Right ventricle myocardium inferior (tissue), 1 donor: ENCODE data around the gene KCNH2. TPM values are rescaled to one million over a fixed set of nuclear protein-coding genes. Genes with fewer than 3 reads are reported as not detected.
"Not testable (repeated sequence)": the region's sequence is repeated elsewhere in the genome, so short reads cannot be mapped to it uniquely, and the experiment has no call there.

Experiments
- ATAC-seq: fragments of 200-7000 bp; cut with Tn5 transposase; one replicate; pipeline ENCODE4 v1.9.1; 2020; ENCODE audit warnings: mild to moderate bottlenecking, moderate library complexity
- DNase-seq: peaks from one replicate; pipeline ENCODE4 v3.0.0; 2021; ENCODE audit errors: missing footprints
- intact Hi-C: fragments of 100-400 bp; cut with DNase I; formaldehyde crosslinking; loops from one replicate; pipeline ENCODE4 v1.11.0; 2022
- total RNA-seq: library from RNA; stranded (reverse); fragmentation: NEBNext Ultra II Directional; extraction: Animal tissue kit (Norgen Biotek cat#: 25700); gene quantifications from one replicate; pipeline ENCODE4 v1.2.1, GENCODE V29; 2021
- donor health status: DM: no; HTN: yes; CAD: no; lungs with severe emphysema.

KCNH2 gene
- total RNA-seq, 1 donor from 2014 or later: 97.3 TPM

DNA sequence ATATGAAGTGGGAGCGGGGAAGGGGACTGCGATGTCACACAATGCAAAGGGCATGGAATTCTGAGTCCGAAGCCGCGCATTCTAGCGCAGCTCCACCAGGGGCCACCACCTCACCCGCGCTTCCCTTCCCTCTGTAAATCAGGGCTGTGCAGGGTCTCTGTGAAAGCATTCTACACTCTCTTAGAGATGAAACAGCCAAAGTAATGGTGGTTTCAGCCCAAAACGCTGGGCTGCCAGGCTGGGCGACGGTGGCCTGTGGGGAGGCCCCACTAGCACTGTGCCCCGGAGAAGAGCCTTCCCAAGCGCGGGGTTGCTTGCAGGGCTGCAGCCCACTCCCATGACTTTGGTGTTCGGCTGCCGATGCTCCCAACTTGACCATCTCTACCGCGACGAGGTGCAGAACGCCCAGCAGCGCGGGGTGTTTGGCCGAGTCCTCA, 34.8 kb upstream of the KCNH2 start:
- intact Hi-C loops: no loop called here
- DNase-seq: peak; percentile 58
- ATAC-seq: no peak

DNA sequence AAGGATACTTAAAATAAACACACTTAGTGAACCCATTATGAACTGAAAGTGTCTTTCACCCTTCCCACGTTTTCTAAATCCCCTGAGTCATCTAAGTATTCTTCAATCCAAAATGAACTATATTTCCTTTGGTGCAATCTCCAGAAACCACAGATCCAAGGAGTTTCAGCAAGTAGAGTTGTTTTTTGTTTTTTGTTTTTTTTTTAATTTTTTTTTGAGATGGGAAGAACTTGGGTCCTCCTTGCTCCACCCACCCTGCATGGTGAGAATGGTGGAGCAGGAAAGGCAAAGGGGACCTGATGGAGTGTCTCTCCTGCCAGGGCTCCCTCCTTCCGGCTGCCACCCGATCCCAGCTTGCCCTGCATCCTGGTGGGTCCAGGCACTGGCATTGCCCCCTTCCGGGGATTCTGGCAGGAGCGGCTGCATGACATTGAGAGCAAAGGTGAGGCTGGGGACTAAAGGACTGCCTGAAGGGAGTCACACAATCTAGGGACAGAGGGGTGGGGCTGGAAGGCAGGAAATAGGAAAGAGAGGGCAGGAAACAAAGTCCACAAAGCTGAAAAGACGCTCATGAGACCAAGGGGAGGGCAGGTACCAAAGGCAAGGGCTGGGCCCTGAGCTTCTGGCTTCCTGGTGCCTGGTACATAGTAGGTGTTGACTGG, 34.0 kb upstream of the KCNH2 start:
- ATAC-seq (no peak), DNase-seq (peak; percentile 30)
- intact Hi-C loops: no loop called here

DNA sequence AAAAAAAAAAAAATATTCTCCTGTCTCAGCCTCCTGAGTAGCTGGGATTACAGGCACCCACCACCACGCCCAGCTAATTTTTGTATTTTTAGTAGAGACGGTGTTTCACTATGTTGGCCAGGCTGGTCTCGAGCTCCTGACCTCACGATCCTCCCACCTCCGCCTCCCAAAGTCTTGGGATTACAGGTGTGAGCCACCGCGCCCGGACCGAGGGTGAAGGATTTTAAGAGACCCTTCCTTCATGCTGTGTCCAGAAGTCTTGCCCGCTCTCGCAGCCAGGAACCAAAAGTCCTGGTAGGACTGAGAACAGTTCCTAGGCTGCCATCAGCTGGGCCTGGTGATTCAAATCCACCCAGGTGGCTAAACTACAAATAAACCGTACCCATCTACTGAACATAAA, 33.5 kb upstream of the KCNH2 start:
- ATAC-seq, intact Hi-C loops: not testable (repeated sequence)
- DNase-seq: peak; percentile 20

DNA sequence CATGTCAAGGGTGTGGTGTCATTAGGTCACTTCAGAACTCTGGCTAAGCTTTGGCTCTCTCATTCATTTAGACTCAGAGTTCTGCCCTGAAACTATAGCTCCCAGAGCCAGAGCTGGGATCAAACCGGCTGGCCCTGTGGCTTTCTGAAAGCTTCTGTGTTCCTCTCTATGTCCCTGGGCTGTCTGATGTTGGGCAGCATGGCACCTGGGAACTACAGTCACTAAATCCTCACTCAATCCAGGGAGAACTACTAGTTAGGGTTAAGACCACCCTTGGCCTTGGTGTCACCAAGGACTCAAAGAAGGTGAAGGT, 32.9 kb upstream of the KCNH2 start:
- intact Hi-C loops: no loop called here
- DNase-seq (peak; percentile 21), ATAC-seq (no peak)

DNA sequence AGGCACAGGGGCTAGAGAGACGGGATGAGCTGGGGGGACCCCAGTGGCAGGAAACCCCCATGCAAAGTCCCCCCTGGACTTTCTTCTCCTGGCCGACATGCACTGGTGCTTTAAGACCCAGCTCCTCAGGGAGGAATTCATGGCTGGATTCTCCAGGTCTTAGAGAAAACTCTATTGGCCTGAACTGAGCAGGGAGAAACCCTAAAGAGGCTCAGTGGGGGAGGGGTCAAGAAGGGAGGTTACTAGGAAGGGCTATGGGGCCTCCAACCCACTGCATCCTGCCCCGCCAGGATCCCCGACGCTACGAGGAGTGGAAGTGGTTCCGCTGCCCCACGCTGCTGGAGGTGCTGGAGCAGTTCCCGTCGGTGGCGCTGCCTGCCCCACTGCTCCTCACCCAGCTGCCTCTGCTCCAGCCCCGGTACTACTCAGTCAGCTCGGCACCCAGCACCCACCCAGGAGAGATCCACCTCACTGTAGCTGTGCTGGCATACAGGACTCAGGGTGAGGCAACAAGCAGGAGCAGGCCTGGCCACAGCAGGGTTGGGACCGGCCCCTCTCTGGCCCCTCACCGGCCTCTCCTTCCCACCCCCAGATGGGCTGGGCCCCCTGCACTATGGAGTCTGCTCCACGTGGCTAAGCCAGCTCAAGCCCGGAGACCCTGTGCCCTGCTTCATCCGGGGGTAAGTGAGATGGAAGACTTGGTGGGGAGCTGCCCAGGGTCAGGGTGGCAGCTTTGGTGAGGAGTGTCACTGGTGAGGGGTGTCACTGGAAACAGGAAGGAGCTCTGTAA, 32.4 kb upstream of the KCNH2 start:
- DNase-seq: peak; percentile 67
- ATAC-seq: no peak
- intact Hi-C loops: no loop called here

DNA sequence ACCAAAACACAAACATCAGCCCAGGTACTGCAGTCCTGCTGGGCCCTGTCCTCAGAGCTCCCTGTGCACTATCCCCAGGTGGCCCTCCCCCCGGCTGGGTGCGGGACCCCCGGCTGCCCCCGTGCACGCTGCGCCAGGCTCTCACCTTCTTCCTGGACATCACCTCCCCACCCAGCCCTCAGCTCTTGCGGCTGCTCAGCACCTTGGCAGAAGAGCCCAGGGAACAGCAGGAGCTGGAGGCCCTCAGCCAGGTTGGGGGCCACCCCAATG, 31.9 kb upstream of the KCNH2 start:
- ATAC-seq (no peak), DNase-seq (peak; percentile 47)
- intact Hi-C loops: no loop called here

DNA sequence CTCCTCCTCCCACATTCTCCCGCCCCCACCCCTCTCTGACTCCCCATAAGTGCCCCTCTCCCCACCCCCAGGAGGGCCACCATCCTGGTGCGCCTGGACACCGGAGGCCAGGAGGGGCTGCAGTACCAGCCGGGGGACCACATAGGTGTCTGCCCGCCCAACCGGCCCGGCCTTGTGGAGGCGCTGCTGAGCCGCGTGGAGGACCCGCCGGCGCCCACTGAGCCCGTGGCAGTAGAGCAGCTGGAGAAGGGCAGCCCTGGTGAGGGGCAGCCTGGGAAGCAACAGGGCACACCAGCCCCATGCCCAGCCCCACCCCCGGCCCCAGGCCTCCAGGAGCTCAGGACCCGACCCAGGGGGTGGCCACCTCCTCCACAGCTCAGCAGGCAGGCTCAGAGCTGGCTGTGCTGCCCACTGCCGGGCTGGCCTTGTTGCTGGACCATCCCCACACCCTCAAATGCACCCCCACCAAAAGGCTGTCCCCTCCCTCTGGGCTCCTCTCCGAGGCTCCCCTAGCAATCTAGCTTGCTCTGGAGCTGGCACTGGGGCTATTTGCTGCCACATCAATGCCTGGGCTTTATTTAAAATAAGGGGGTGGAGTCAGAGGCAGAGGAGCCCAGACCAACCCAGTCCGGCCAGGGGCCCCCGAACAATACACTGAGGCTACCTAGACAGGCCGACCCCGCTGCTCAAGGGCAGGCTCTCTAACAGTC, 31.4 kb upstream of the KCNH2 start:
- DNase-seq (peak; percentile 51), ATAC-seq (no peak)
- intact Hi-C loops: loop anchor here (5.0 kb wide), 1 partner anchor 232 kb away; no protein-coding TSS in a partner anchor

DNA sequence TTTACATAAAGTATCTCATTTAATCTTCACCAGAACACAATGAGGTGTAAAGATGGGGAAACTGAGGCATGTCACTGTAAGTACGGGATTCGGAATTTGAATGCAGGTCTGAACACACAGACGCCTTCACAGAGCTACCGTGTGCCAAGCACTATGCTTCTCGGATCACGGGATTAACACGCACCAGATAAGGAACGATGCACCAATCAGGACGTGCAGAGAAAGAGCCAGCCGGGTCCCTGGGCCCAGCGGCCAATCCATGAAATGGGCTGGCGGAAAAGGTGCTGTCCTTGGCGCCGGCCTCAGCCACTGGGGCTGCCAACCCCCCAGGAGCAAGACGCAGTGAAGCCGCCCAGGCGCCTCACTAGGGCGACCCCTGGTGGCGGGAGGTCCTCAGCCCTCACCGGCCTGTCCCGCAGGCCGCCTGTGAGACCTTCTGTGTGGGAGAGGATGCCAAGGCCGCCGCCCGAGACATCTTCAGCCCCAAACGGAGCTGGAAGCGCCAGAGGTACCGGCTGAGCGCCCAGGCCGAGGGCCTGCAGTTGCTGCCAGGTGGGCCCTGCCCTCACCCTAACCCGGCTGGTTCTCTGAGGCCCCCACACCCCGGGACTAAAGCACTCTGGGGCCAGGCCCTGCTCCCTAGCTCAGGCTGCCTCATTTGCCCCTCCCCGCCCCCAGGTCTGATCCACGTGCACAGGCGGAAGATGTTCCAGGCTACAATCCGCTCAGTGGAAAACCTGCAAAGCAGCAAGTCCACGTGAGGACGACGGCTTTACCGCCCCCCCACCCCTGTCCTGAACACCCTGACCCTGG, 30.6 kb upstream of the KCNH2 start:
- intact Hi-C loops: loop anchor here (5.0 kb wide), 1 partner anchor 231 kb away; no protein-coding TSS in a partner anchor
- ATAC-seq: peak; percentile 81

DNA sequence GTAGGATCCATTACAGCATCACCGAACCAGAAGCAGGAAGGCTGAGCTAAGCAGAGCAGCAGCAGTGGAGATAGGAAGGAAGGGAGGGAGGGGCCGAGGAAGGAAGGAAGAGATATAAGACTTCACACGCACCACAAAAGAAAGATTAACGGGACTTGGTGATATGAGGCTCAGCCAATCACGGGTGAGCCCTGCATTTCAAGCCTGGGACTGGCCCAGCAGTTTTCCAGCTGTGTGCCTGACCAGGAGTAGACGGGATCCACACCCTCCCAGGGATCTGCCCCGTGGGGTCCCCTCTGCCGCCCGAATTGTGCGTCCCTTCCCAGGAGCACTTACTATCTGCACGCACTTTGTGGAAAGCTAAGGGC, 30.0 kb upstream of the KCNH2 start:
- DNase-seq (peak; percentile 63), ATAC-seq (peak; percentile 26)
- intact Hi-C loops: loop anchor here (5.0 kb wide), 1 partner anchor 231 kb away; no protein-coding TSS in a partner anchor

More for the DNA sequence above, 30.6 kb upstream of the KCNH2 start:
- peak; percentile 77 for DNase-seq

DNA sequence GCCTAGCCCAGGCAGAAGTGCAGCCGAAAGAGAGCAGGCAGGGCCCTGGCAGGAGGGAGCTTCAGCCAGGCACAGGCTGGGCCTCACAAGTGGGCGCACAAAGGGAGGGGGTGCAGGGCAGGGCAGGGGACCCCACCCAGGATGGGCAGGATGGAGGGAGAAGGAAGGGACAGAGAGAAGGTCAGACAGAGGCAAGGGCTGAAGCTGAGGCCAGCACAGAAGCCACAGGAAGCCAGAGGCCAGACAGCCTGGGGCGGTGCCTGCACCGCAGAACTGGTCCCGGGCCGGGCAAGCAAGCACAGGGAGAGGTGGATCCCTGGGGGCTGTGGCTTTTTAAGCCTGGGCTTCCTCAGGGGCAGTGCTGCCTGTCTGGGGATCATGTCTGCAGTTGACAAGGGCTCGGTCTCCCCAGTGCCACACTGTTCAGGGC, 29.4 kb upstream of the KCNH2 start:
- intact Hi-C loops: loop anchor here (5.0 kb wide), 1 partner anchor 230 kb away; no protein-coding TSS in a partner anchor
- DNase-seq (peak; percentile 68), ATAC-seq (peak; percentile 37)

DNA sequence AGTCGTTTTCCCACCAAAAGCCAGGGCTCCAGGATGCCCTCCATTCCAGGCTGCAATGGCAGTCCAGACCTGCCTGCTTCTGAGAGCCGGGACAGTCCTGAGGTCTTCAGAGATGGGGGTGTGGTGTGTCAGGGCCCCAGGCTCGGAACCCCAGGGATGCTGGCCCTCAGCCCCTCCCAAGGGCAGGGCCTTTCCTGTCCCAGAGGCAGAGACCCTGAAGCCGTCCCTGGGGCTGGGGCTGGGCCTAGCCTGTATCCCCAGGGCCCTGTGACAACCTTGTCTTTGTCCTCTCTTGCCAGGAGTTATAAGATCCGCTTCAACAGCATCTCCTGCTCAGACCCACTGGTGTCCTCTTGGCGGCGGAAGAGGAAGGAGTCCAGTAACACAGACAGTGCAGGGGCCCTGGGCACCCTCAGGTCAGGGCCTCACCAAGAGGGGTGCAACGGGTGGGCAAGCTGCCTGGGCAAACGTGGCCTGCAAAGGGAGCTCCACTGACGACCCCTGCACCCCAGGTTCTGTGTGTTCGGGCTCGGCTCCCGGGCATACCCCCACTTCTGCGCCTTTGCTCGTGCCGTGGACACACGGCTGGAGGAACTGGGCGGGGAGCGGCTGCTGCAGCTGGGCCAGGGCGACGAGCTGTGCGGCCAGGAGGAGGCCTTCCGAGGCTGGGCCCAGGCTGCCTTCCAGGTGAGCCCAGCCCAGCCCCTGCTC, 28.6 kb upstream of the KCNH2 start:
- peak; percentile 70 for DNase-seq
- intact Hi-C loops: loop anchor here (5.0 kb wide), 1 partner anchor 229 kb away; no protein-coding TSS in a partner anchor
- no peak for ATAC-seq

DNA sequence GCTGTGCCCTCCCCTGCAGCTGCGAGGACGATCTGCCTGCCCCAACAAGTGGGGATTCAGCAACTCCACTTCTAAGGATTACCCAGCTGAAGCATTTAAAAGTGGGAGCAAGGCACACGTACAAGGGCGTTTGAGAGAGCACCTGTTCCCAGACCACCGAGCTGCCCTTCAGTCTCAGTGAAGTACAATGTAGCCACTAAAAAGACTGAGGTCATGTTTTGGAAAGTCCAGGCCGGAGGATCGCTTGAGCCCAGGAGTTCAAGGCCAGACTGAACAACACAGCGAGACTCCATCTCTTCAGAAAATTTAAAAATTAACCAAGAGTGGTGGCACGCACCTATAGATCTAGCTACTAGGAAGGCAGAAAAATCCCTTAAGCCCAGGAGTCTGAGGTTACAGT, 27.4 kb upstream of the KCNH2 start:
- intact Hi-C loops: loop anchor here (5.0 kb wide), 1 partner anchor 228 kb away; no protein-coding TSS in a partner anchor
- ATAC-seq (no peak), DNase-seq (peak; percentile 0)

DNA sequence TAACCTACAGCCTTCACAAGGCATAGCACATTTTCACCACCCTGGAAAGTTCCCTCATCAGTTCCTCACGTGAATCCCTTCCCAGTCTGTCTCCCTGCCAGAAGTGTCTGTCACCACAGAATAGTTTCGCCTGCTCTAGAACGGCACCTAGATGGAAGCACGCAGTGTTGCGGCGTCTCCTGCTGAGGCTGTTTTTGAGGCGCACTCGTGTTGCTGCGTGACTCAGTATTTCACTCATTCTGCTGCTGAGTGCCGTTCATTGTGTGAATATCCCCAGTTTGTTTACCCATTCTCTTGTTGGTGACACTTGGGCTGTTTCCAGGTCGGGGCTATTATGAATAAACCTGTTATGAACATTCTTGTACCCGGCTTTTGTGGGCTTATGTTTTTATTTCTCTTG, 25.5 kb upstream of the KCNH2 start:
- intact Hi-C loops: no loop called here
- DNase-seq (peak; percentile 32), ATAC-seq (no peak)

DNA sequence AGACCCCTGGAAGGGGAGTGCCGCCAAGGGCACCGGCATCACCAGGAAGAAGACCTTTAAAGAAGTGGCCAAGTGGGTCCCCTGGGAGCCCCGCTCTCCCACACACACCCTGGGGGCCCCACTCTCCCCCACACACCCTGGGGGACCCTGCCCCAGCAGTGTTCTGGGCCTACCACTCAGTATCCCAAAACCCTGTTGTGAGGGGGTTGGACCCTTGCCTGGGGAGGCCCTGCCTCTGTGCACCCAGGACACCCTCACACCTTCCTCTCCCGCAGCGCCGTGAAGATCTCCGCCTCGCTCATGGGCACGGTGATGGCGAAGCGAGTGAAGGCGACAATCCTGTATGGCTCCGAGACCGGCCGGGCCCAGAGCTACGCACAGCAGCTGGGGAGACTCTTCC, 23.4 kb upstream of the KCNH2 start:
- intact Hi-C loops: no loop called here
- DNase-seq (peak; percentile 32), ATAC-seq (no peak)

DNA sequence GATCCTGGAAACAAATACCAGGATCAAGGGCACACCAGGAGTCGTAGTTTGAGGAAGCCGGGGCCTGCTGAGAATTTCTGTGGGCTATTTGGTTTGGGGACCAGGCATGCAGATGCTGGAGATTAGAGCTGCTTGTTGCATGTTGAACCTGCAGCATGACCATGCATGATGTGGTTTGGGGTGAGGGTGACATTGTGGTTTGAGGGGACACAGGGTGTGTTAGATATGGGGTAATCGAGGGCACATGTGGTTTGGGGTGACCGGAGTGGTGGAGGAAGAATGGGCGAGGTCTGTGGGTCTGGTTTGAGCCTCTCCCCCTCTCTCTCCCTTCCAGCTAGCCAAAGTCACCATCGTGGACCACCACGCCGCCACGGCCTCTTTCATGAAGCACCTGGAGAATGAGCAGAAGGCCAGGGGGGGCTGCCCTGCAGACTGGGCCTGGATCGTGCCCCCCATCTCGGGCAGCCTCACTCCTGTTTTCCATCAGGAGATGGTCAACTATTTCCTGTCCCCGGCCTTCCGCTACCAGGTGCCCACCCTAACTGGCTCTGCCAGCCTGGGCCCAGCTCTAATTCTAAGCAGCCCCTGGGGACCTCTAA, 22.9 kb upstream of the KCNH2 start:
- intact Hi-C loops: no loop called here
- ATAC-seq (no peak), DNase-seq (no peak)

DNA sequence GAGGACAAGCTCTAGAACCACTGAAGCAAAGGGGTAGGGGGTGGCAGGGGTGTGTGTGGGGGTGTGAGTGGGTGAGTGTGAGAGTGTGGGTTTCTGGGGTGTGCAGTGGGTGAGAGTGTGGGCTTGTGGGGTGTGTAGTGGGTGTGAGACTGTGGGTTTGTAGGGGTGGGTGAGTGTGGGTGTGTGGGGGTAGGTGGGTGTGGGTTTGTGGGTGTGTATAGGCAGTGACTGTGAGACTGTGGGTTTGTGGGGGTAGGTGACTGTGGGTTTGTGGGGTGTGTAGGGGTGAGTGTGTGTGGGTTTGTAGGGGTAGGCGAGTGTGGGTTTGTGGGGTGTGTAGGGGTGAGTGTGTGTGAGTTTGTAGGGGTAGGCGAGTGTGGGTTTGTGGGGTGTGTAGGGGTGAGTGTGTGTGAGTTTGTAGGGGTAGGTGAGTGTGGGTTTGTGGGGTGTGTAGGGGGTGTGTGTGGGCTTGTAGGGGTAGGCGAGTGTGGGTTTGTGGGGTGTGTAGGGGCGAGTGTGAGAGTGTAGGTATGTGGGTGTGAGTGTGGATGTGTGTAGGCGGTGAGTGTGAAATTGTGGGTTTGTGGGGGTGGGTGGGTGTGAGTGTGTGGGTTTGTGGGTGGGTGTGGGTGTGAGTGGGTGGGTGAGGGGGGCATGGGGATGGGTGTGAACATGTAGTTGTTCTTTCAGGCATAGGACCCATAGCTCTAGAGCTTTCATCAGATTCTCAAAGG, 21.5 kb upstream of the KCNH2 start:
- DNase-seq (no peak), ATAC-seq (no peak)
- intact Hi-C loops: no loop called here

DNA sequence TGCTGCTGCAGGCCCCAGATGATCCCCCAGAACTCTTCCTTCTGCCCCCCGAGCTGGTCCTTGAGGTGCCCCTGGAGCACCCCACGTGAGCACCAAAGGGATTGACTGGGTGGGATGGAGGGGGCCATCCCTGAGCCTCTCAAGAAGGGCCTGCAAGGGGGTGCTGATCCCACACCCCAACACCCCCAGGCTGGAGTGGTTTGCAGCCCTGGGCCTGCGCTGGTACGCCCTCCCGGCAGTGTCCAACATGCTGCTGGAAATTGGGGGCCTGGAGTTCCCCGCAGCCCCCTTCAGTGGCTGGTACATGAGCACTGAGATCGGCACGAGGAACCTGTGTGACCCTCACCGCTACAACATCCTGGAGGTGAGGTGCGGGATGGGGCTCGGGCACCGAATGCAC, 20.9 kb upstream of the KCNH2 start:
- intact Hi-C loops: no loop called here
- DNase-seq (no peak), ATAC-seq (no peak)
